Neural cell (in vitro differentiated cells): ENCODE data around the gene NR2F1-AS1. TPM values are rescaled to one million over a fixed set of nuclear protein-coding genes. Genes with fewer than 3 reads are reported as not detected.

Experiments used
- H2AFZ ChIP-seq: fragments of 200-600, 300-800 bp; sonication (generic), shearing (Covaris generic); 2 replicates; pipeline ENCODE4 v1.6.0; 2014; ENCODE audit warnings: low read depth, mild to moderate bottlenecking, antibody characterized with exemption, low read length, moderate library complexity
- H3F3A ChIP-seq: fragments of 200-600 bp; shearing (Covaris generic); 2 replicates; pipeline ENCODE4 v1.6.1; 2016; ENCODE audit warnings: mild to moderate bottlenecking, moderate library complexity, mixed read lengths, antibody characterized with exemption, low read length; ENCODE audit not compliant: insufficient read depth, poor library complexity, severe bottlenecking
- H3K27ac ChIP-seq: fragments of 200-600, 300-800 bp; sonication (generic), shearing (Covaris generic); 2 replicates; pipeline ENCODE4 v1.5.1; 2014; ENCODE audit warnings: mild to moderate bottlenecking, low read length, moderate library complexity
- H3K27me3 ChIP-seq: fragments of 300-800, 200-600 bp; sonication (generic), shearing (Covaris generic); 2 replicates; pipeline ENCODE4 v1.6.0; 2014; ENCODE audit warnings: mild to moderate bottlenecking, low read depth, low read length, moderate library complexity; ENCODE audit not compliant: insufficient read depth
- H3K36me3 ChIP-seq: fragments of 300-800, 200-600 bp; sonication (generic), shearing (Covaris generic); 2 replicates; pipeline ENCODE4 v1.5.1; 2014; ENCODE audit warnings: mild to moderate bottlenecking, antibody characterized with exemption, low read length, moderate library complexity; ENCODE audit not compliant: insufficient read depth
- H3K4me2 ChIP-seq: fragments of 300-800, 200-600 bp; sonication (generic), shearing (Covaris generic); 2 replicates; pipeline ENCODE4 v1.6.0; 2014; ENCODE audit warnings: mild to moderate bottlenecking, low read length
- H3K4me3 ChIP-seq: fragments of 300-800, 200-600 bp; sonication (generic), shearing (Covaris generic); 2 replicates; pipeline ENCODE4 v1.5.1; 2014; ENCODE audit warnings: mild to moderate bottlenecking, low read length, moderate library complexity
- H3K79me2 ChIP-seq: fragments of 200-600 bp; shearing (Covaris generic); replicated peaks from 2 replicates; pipeline ENCODE4 v1.6.0; 2014; ENCODE audit warnings: mild to moderate bottlenecking, low read length, moderate library complexity; ENCODE audit not compliant: insufficient read depth
- H3K9ac ChIP-seq: fragments of 300-800, 200-600 bp; sonication (generic), shearing (Covaris generic); 2 replicates; pipeline ENCODE4 v1.6.1; 2016; ENCODE audit warnings: mild to moderate bottlenecking, low read length, mixed read lengths
- H3K9me2 ChIP-seq: fragments of 200-600 bp; shearing (Covaris generic); 2 replicates; pipeline ENCODE4 v1.6.1; 2016; ENCODE audit warnings: mild to moderate bottlenecking, low read length, mixed read lengths; ENCODE audit not compliant: insufficient read depth
- H3K9me3 ChIP-seq: fragments of 200-600, 300-800 bp; sonication (generic), shearing (Covaris generic); 2 replicates; pipeline ENCODE4 v1.6.1; 2016; ENCODE audit warnings: mild to moderate bottlenecking, mixed run types, low read length, moderate library complexity, mixed read lengths
- H4K20me1 ChIP-seq: fragments of 200-600 bp; shearing (Covaris generic); 2 replicates; pipeline ENCODE4 v1.6.1; 2016; ENCODE audit warnings: mild to moderate bottlenecking, mixed run types; ENCODE audit not compliant: insufficient read depth
- EP300 ChIP-seq: fragments of 450-650 bp; conservative IDR thresholded peaks from 2 replicates; pipeline ENCODE4 v1.6.1; 2014; ENCODE audit warnings: antibody characterized with exemption, mild to moderate bottlenecking, moderate library complexity; ENCODE audit not compliant: poor library complexity, severe bottlenecking
- EZH2 ChIP-seq: fragments of 200-600, 300-800 bp; shearing (Covaris generic), sonication (generic); IDR thresholded peaks from 2 replicates; pipeline ENCODE4 v1.6.1; 2014; ENCODE audit warnings: antibody characterized with exemption, low read length, borderline replicate concordance, mild to moderate bottlenecking; ENCODE audit not compliant: insufficient read depth, poor library complexity, severe bottlenecking
- MXI1 ChIP-seq: fragments of 450-650 bp; conservative IDR thresholded peaks from 2 replicates; pipeline ENCODE4 v1.6.1; 2014; ENCODE audit warnings: antibody characterized with exemption, mild to moderate bottlenecking; ENCODE audit not compliant: poor library complexity, severe bottlenecking
- POLR2AphosphoS5 ChIP-seq: IDR thresholded peaks from 2 replicates; pipeline ENCODE4 v1.6.1; 2012
- RAD21 ChIP-seq: fragments of 450-650 bp; conservative IDR thresholded peaks from 2 replicates; pipeline ENCODE4 v1.6.1; 2014; ENCODE audit warnings: antibody characterized with exemption, mild to moderate bottlenecking, moderate library complexity
- SMC3 ChIP-seq: fragments of 450-650 bp; conservative IDR thresholded peaks from 2 replicates; pipeline ENCODE4 v1.6.1; 2014; ENCODE audit warnings: antibody characterized with exemption, mild to moderate bottlenecking, moderate library complexity; ENCODE audit not compliant: poor library complexity
- TAF1 ChIP-seq: IDR thresholded peaks from 2 replicates; pipeline ENCODE4 v1.6.1; 2012; ENCODE audit warnings: low read depth
- polyA plus RNA-seq: library from polyadenylated mRNA; depleted of rRNA; stranded (reverse); fragments of >200 nt; gene quantifications from 2 replicates; pipeline ENCODE4 v1.2.3, GENCODE V29; 2014
- TF ChIP-seq, protein P1 (sequence below): IDR thresholded peaks from 2 replicates; pipeline ENCODE4 v1.6.1; 2012; ENCODE audit warnings: borderline replicate concordance
- TF ChIP-seq, protein P2 (sequence below): fragments of 450-650 bp; IDR thresholded peaks from 2 replicates; pipeline ENCODE4 v1.5.1; 2014; ENCODE audit warnings: antibody characterized with exemption, mild to moderate bottlenecking, moderate library complexity; ENCODE audit not compliant: poor library complexity, severe bottlenecking

NR2F1-AS1 gene
- polyA plus RNA-seq, 1 donor from 2014 or later: 0.24 TPM

DNA sequence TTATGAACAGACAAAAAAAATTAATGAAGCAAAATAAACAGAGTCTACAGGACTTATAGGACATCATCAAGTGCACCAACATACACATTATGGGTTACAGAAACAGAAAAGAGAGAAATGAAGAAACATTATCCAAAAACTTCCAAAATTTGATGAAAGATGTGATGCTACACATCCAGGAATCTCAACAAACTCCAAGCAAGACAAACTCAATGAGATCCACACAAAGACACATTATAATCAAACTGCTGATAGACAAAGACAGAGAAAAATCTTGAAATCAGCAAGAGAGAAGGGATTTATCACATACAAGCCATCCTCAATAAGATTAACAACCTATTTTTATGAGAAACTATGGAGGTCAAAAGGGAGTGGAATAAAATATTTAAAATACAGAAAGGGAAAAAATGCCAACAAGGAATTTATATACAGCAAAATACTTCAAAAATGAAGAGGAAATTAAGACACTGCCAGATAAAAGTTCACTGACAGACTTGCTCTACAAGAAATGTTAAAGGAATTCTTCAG lies 101.0 kb downstream of the NR2F1-AS1 start:
- Histone ChIP-seq H3K27ac (no peak overlapping the region), H4K20me1 (no peaks in the 10 kb centered on the region), H3K4me2 (no peak overlapping the region), H2AFZ (no peak overlapping the region), H3K36me3 (no peaks in the 10 kb centered on the region), H3F3A (no peaks in the 10 kb centered on the region), H3K4me3 (no peak overlapping the region), H3K79me2 (no peaks in the 10 kb centered on the region), H3K9me3 (no peaks in the 10 kb centered on the region), H3K9ac (no peak overlapping the region), H3K9me2 (no peaks in the 10 kb centered on the region), H3K27me3 (no peaks in the 10 kb centered on the region)
- TF ChIP-seq, protein P1, sequence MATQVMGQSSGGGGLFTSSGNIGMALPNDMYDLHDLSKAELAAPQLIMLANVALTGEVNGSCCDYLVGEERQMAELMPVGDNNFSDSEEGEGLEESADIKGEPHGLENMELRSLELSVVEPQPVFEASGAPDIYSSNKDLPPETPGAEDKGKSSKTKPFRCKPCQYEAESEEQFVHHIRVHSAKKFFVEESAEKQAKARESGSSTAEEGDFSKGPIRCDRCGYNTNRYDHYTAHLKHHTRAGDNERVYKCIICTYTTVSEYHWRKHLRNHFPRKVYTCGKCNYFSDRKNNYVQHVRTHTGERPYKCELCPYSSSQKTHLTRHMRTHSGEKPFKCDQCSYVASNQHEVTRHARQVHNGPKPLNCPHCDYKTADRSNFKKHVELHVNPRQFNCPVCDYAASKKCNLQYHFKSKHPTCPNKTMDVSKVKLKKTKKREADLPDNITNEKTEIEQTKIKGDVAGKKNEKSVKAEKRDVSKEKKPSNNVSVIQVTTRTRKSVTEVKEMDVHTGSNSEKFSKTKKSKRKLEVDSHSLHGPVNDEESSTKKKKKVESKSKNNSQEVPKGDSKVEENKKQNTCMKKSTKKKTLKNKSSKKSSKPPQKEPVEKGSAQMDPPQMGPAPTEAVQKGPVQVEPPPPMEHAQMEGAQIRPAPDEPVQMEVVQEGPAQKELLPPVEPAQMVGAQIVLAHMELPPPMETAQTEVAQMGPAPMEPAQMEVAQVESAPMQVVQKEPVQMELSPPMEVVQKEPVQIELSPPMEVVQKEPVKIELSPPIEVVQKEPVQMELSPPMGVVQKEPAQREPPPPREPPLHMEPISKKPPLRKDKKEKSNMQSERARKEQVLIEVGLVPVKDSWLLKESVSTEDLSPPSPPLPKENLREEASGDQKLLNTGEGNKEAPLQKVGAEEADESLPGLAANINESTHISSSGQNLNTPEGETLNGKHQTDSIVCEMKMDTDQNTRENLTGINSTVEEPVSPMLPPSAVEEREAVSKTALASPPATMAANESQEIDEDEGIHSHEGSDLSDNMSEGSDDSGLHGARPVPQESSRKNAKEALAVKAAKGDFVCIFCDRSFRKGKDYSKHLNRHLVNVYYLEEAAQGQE: no peak
- no peak for TF ChIP-seq MXI1
- no peak for TF ChIP-seq EP300
- TF ChIP-seq EZH2: no peak
- TF ChIP-seq SMC3: no peak

DNA sequence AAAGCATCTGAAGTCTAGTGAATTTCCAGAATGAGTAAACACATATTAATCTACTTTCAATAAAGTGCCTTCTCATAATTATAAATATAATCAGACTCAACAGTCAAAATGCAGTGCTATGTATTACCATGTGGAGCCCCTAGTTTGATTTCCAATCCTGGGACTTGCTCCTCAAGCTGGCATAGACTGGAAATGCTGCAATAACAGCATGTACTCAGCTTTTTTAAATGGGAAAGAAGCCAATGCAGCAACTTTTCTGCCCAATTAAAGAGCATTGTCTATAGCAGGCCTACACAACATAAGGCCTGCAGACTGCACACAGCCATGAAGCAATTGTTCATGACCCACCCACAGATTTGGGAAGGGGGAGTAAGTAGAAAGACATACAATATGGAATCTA lies 103.2 kb downstream of the NR2F1-AS1 start:
- no peak overlapping the region for H3K4me2 ChIP-seq
- no peaks in the 10 kb centered on the region for H3F3A ChIP-seq
- no peak overlapping the region for H3K4me3 ChIP-seq
- H3K9ac ChIP-seq: no peak overlapping the region
- no peaks in the 10 kb centered on the region for H3K27me3 ChIP-seq
- no peaks in the 10 kb centered on the region for H3K9me2 ChIP-seq
- no peak overlapping the region for H3K27ac ChIP-seq
- H3K9me3 ChIP-seq: no peaks in the 10 kb centered on the region
- no peak overlapping the region for H2AFZ ChIP-seq
- no peaks in the 10 kb centered on the region for H3K36me3 ChIP-seq
- H4K20me1 ChIP-seq: no peaks in the 10 kb centered on the region
- H3K79me2 ChIP-seq: no peaks in the 10 kb centered on the region
- TF ChIP-seq, protein P1: no peak
- TF ChIP-seq EP300 (no peak), MXI1 (no peak), TAF1 (no peak), EZH2 (no peak), RAD21 (no peak), POLR2AphosphoS5 (no peak), SMC3 (no peak)
- TF ChIP-seq, protein P2, sequence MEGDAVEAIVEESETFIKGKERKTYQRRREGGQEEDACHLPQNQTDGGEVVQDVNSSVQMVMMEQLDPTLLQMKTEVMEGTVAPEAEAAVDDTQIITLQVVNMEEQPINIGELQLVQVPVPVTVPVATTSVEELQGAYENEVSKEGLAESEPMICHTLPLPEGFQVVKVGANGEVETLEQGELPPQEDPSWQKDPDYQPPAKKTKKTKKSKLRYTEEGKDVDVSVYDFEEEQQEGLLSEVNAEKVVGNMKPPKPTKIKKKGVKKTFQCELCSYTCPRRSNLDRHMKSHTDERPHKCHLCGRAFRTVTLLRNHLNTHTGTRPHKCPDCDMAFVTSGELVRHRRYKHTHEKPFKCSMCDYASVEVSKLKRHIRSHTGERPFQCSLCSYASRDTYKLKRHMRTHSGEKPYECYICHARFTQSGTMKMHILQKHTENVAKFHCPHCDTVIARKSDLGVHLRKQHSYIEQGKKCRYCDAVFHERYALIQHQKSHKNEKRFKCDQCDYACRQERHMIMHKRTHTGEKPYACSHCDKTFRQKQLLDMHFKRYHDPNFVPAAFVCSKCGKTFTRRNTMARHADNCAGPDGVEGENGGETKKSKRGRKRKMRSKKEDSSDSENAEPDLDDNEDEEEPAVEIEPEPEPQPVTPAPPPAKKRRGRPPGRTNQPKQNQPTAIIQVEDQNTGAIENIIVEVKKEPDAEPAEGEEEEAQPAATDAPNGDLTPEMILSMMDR: no peak
